HG02970 (cell line): ENCODE data around the gene PIKFYVE.
"Not testable (repeated sequence)": the region's sequence is repeated elsewhere in the genome, so short reads cannot be mapped to it uniquely, and the experiment has no call there.

ENCODE experiments used
- ATAC-seq: cut with Tn5 transposase; IDR thresholded peaks from one replicate; pipeline ENCODE4 v1.9.1; 2021; ENCODE audit warnings: mild to moderate bottlenecking, moderate library complexity, moderate number of reproducible peaks; ENCODE audit not compliant: unreplicated experiment, low FRiP score

PIKFYVE gene

GRCh38 chr2:208356846-208357574 lies 91.0 kb downstream of the PIKFYVE start:
- ATAC-seq: no peak

GRCh38 chr2:208358758-208359631 lies 92.9 kb downstream of the PIKFYVE start:
- no peak for ATAC-seq

- no peak for ATAC-seq
Measured at GRCh38 chr2:208359632-208359986, 93.6 kb downstream of the PIKFYVE start.

DNA sequence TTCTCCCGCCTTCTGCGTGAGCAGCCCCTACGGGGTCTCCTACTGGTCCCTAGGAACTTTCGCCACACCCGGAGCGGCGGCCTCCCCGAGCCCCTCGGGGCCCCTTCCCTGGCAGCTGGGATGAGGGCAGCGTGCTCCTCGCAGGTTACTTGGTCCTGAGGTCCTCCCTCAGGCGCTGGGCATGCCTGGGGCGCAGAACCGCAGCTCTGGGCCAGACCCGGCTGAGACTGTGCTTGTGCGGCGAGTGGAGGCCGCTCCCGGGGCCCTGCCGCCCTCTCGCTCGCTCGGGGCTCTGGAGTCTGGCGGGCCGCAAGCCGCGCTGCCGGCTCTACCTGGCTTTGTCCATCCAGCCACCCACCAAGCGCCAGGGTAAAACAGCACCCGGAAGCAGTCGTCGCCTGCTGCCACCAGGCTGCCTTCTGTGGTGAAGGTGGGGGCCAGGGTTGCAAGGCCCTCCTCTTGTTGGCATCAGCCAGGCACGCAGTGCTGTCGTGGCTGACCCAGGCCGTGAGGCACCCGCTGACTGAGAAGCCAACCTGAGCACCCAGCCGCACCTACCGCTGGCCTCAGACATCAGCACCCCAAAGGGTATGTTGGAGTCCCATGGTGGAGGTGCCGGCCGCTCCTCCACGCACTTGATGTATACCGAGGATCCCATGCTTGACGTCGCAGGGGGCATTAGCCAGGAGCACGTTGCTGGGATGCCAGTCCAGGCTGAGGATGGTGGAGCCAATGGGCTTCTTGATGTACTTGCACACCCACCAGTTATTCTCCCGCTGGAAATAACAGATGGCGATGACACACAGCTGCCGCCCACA lies 94.4 kb downstream of the PIKFYVE start:
- no peak for ATAC-seq

- no peak for ATAC-seq
Measured at GRCh38 chr2:208361077-208361441, 95.0 kb downstream of the PIKFYVE start.

DNA sequence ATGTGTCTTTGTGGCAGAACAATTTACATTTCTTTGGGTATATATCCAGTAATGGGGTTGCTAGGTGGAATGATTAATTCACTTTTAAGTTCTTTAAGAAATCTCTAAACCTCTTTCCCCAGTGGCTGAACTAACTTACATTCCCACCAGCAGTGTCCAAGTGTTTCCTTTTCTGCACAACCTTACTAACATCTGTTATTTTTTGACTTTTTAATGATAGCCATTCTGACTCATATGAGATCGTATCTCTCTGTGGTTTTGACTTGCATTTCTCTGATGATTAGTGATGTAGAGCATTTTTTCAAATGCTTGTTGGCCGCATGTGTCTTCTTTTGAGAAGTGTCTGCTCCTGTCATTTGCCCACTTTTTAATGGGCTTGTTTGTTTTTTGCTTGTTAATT lies 97.4 kb downstream of the PIKFYVE start:
- peak; percentile 43 for ATAC-seq

DNA sequence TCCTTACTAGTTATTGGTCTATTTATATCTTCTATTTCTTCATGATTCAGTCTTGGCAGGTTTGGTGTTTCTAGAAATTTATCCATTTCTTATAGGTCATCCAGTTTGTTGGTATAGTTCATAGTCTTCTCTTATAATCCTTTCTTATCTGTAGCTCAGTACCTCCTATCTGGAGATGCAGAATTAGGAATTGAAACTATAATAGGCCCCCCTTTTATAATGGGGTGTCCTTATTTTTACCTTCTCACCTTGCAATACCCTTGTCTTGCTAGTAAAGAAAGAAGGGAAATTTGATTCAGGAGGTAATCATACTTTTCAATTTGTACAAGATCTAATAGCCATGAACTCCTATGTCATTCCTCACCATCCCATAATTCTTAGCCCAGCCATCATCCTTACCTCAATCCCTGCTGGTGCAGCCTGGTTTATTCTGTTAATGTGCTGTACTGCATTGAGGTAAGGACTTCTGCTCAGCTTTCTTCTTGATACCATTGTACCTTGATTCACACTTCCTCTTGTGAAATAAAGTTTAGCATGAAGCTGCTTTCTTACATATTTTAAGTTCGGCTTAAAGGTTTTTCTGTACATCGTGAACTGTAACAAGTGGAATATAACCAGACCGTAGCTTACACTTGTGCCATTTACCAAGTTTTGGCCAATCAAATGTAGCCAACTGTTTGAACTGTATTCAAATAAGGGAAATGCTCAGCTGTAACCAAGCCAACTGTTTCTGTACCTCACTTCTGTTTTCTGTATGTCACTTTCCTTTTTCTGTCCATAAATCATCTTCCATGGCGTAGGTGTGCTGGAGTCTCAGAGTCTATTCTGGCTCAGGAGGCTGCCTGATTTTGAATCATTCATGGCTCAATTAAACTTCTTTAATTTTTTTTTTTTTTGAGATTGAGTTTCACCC lies 100.4 kb downstream of the PIKFYVE start:
- peak; percentile 59 for ATAC-seq

GRCh38 chr2:208369091-208369490 lies 103.0 kb downstream of the PIKFYVE start:
- no peak for ATAC-seq

DNA sequence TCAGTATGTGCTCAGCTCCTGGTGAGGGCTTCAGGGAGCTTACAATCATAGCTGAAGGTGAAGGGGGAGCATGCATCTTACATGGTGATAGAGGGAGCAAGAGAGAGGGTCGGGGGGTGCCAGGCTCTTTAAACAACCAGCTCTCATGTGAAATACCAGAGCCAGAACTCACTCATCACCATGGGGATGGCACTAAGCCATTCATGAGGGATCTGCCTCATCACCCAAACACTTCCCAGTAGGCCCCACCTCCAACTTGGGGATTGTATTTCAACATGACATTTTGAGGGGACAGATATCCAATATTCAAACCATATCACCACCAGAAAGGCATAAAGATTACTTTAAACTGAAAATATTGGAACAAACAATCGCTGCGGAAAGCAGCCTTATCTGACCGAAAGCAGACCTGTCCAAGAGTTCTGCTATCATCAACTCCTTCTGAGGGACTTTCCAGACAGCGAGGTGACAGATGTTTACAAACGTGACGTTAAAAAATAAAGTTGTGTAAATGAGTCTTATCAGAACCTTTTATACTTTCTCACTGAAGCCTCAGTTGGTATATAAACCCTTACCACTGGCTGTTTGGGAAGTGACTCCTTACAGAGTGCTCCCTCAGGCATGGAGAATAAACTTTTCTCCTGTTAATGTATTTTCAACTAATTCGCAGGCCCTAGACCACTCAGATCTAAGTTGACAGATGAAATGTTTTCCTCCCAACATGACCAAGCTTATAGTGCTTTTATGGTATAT lies 105.0 kb downstream of the PIKFYVE start:
- ATAC-seq: no peak

DNA sequence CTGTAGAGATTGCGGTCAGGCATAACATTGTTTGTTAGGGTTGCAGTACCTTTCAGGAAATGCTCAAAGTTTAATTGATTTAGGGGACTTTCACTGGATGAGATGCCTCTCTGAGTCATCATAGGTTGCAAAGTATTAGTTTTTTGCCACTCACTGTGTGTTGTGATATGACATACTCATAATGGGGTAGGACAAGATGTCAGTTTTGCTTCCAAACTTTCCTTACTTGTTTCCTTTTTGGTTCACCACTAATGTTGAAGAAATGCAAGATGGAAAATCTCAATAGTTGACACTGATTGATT lies 105.5 kb downstream of the PIKFYVE start:
- ATAC-seq: no peak

GRCh38 chr2:208373460-208374089 lies 107.5 kb downstream of the PIKFYVE start:
- no peak for ATAC-seq

DNA sequence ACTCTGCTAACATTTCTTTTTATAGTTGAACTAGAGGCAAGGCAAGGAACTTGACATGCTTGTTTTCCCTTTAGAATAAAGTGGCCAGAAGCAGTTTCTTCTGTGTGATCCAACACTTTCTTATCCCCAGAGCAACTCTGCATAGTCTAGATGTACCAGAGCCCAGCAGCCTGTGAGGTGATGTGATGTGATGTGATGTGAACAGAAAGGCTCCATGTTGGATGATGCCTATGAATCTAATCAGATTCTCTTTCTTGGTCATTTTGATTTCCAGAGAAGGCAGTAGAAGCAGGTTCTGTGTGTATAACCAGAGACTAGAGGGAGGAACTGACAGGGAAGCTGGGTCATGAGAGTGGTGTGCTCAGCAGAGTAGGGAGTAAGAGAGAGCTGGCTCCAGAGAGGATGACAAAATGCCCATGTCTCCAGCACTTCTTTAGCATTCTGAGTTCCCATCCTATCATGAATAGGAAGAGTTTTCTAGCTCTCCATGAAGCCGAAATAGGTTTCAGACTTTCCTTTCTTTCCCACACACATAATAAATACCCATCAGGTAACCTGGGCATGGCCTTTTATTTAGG lies 109.5 kb downstream of the PIKFYVE start:
- no peak for ATAC-seq

DNA sequence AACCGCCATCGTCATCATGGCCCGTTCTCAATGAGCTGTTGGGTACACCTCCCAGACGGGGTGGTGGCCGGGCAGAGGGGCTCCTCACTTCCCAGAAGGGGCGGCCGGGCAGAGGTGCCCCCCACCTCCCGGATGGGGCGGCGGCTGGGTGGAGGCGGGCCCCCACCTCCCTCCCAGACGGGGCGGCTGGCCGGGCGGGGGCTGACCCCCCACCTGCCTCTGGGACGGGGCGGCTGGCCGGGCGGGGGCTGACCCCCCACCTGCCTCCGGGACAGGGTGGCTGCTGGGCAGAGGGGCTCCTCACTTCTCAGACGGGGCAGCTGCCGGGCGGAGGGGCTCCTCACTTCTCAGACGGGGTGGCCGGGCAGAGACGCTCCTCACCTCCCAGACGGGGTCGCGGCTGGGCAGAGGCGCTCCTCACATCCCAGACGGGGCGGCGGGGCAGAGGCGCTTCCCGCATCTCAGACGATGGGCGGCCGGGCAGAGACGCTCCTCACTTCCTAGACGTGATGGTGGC lies 111.3 kb downstream of the PIKFYVE start:
- not testable (repeated sequence) for ATAC-seq

DNA sequence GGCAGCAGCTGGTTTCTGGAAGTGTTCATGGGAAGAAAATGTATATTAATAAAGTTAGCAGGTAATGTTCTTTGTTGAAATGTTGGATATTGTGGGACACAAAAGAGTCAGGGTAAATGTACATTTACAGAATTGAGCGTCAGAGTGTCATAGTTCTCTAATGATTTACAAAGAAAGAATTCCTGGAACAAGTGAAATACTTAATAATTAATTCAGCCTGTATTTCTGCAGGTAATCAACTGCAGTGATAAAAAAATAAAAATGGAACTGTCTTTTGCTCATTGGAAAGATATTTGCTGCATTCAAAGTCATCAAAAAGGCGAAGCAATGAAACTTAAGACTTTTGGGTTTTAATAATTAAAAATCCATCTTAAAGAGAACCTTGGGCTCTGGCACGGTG lies 113.1 kb downstream of the PIKFYVE start:
- no peak for ATAC-seq

GRCh38 chr2:208384637-208385036 lies 118.6 kb downstream of the PIKFYVE start:
- ATAC-seq: no peak

- no peak for ATAC-seq
Measured at GRCh38 chr2:208386541-208386940, 120.5 kb downstream of the PIKFYVE start.

DNA sequence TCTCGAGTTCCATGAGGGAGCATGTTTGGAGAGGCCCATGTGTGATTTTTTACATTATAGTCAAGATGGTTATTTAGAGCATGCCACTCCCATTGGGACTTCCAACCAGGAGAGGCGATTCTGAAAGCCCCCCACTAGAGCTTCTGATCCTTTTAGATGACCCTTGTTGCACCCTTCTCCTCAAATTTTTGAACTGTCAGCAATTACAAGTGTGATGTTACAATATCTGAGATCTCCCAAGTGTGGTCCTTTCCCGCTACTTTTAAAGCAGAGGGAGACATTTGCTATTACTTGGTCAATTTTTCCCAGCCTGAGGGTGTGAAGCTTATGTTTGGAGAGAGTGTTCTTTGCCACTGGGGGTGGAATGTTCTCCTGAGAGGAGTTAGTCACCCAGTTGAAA lies 123.9 kb downstream of the PIKFYVE start:
- no peak for ATAC-seq

- ATAC-seq: no peak
Measured at GRCh38 chr2:208392300-208392699, 126.2 kb downstream of the PIKFYVE start.
